Endodermal cell (in vitro differentiated cells): ENCODE data around the gene BRIX1. TPM values are rescaled to one million over a fixed set of nuclear protein-coding genes. Genes with fewer than 3 reads are reported as not detected.
A peak's percentile ranks its signal among the peaks of the same experiment; 100 is the strongest.

Experiments used
- DNase-seq: peaks from one replicate; pipeline ENCODE4 v3.0.0-alpha.2; 2017
- H3K27ac ChIP-seq: 2 replicates; pipeline ENCODE4 v1.5.1; 2013; ENCODE audit warnings: mild to moderate bottlenecking, low read depth, low read length, moderate library complexity
- H3K27me3 ChIP-seq: 2 replicates; pipeline ENCODE4 v1.6.1; 2013; ENCODE audit warnings: mild to moderate bottlenecking, low read length, moderate library complexity; ENCODE audit not compliant: insufficient read depth, control insufficient read depth, poor library complexity, severe bottlenecking
- H3K36me3 ChIP-seq: 2 replicates; pipeline ENCODE4 v1.7.0; 2013; ENCODE audit warnings: mild to moderate bottlenecking, low read length, moderate library complexity; ENCODE audit not compliant: control insufficient read depth, insufficient read depth
- H3K4me1 ChIP-seq: one replicate; pipeline ENCODE4 v1.7.0; 2013; ENCODE audit warnings: low read length; ENCODE audit not compliant: control insufficient read depth, insufficient read depth
- H3K4me3 ChIP-seq: 2 replicates; pipeline ENCODE4 v1.5.1; 2013; ENCODE audit warnings: mild to moderate bottlenecking, low read length, moderate library complexity
- H3K9ac ChIP-seq: 2 replicates; pipeline ENCODE4 v1.6.1; 2013; ENCODE audit warnings: mild to moderate bottlenecking, low read length, moderate library complexity; ENCODE audit not compliant: poor library complexity, severe bottlenecking; ENCODE audit errors: extremely low read depth
- H3K9me3 ChIP-seq: 2 replicates; pipeline ENCODE4 v1.6.1; 2013; ENCODE audit warnings: mild to moderate bottlenecking, low read length, moderate library complexity; ENCODE audit not compliant: control insufficient read depth
- H3K27ac Mint-ChIP-seq: 2 replicates; pipeline ENCODE4 v1.8.0; 2020; ENCODE audit warnings: mixed read lengths
- H3K27me3 Mint-ChIP-seq: 2 replicates; pipeline ENCODE4 v1.8.0; 2021; ENCODE audit warnings: mild to moderate bottlenecking, mixed read lengths; ENCODE audit not compliant: insufficient read depth
- H3K36me3 Mint-ChIP-seq: 2 replicates; pipeline ENCODE4 v1.8.0; 2020; ENCODE audit warnings: low read depth, mixed read lengths
- H3K4me1 Mint-ChIP-seq: 2 replicates; pipeline ENCODE4 v1.8.0; 2020; ENCODE audit warnings: mixed read lengths
- H3K4me3 Mint-ChIP-seq: 2 replicates; pipeline ENCODE4 v1.8.0; 2020; ENCODE audit warnings: mild to moderate bottlenecking, moderate library complexity, mixed read lengths
- H3K9me3 Mint-ChIP-seq: 2 replicates; pipeline ENCODE4 v1.8.0; 2020; ENCODE audit warnings: mild to moderate bottlenecking, mixed read lengths
- CTCF ChIP-seq: fragments of 200-600 bp; sonication (generic); conservative IDR thresholded peaks from 2 replicates; pipeline ENCODE4 v1.5.0; 2021; ENCODE audit warnings: antibody characterized with exemption, mild to moderate bottlenecking
- WGBS, 2 experiments: methylation state at CpG; one replicate each; pipeline versions ENCODE4 v1.1.5 to v1.1.7; 2013; ENCODE audit warnings: missing lambda C conversion rate in 2 of 2, mixed read lengths in 1 of 2; ENCODE audit not compliant: insufficient coverage in 1 of 2, insufficient read length in 1 of 2; 5-methylcytosine and 5-hydroxymethylcytosine counted together
- total RNA-seq, 2 donors: library from RNA; stranded (reverse); fragmentation: NEBNext Ultra II Directional in 1 of 2; extraction: Animal tissue kit (Norgen Biotek cat#: 25700) in 1 of 2; gene quantifications; 2 replicates in 1 of 2; 3 replicates in 1 of 2; pipeline ENCODE4 v1.2.1, GENCODE V29; 2021

The BRIX1 gene
- total RNA-seq, 2 donors from 2014 or later, result 46.0 to 54.7 TPM

DNA sequence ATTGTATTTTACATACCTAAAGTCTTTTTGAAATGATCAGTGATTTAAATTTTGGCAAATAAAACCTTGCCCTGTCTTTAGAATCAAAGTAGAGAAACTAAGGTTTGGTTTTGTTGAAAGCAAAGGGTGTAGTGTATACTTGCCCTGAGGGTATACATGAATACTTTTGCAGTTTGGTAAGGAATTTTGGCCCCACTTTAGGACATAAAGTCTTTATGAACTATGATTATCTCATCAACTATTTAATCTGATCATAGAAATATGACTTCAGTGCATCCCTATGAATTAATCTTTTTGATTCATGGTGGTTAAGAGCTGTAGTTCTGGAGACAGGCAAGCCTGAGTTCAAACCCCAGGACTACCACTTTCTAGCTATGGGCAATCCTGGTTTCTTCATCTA, 17.9 kb upstream of the BRIX1 start:
- Histone ChIP-seq H3K4me3 (no peak overlapping the region), H3K4me1 (peaks cover 7% of the 10 kb centered on the region), H3K9me3 (no peaks in the 10 kb centered on the region), H3K27ac (no peak overlapping the region), H3K9ac (no peak overlapping the region), H3K36me3 (peaks cover 3% of the 10 kb centered on the region), H3K27me3 (no peaks in the 10 kb centered on the region)
- no peak overlapping the region for H3K27ac Mint-ChIP-seq
- no peak for DNase-seq
- H3K27me3 Mint-ChIP-seq, result no peaks in the 10 kb centered on the region
- no peak for TF ChIP-seq CTCF
- H3K4me1 Mint-ChIP-seq, result peaks cover 15% of the 10 kb centered on the region
- H3K4me3 Mint-ChIP-seq, result no peak overlapping the region
- peaks cover 7% of the 10 kb centered on the region for H3K36me3 Mint-ChIP-seq
- H3K9me3 Mint-ChIP-seq, result no peaks in the 10 kb centered on the region

GRCh38 chr5:34898258-34898895, 17.1 kb upstream of the BRIX1 start:
- H3K4me3 ChIP-seq, result no peak overlapping the region
- Mint-ChIP-seq H3K36me3 (peaks cover 7% of the 10 kb centered on the region), H3K9me3 (no peaks in the 10 kb centered on the region), H3K27me3 (no peaks in the 10 kb centered on the region), H3K27ac (no peak overlapping the region), H3K4me3 (no peak overlapping the region), H3K4me1 (peaks cover 15% of the 10 kb centered on the region)
- no peaks in the 10 kb centered on the region for H3K27me3 ChIP-seq
- peaks cover 7% of the 10 kb centered on the region for H3K4me1 ChIP-seq
- WGBS, 2 experiments, result 0 to 5% methylated on average over 3 of the region's 3 CpGs
- H3K36me3 ChIP-seq, result peaks cover 3% of the 10 kb centered on the region
- no peaks in the 10 kb centered on the region for H3K9me3 ChIP-seq
- no peak overlapping the region for H3K9ac ChIP-seq
- peak; percentile 84 for DNase-seq
- no peak overlapping the region for H3K27ac ChIP-seq
- peak; percentile 95 for TF ChIP-seq CTCF

DNA sequence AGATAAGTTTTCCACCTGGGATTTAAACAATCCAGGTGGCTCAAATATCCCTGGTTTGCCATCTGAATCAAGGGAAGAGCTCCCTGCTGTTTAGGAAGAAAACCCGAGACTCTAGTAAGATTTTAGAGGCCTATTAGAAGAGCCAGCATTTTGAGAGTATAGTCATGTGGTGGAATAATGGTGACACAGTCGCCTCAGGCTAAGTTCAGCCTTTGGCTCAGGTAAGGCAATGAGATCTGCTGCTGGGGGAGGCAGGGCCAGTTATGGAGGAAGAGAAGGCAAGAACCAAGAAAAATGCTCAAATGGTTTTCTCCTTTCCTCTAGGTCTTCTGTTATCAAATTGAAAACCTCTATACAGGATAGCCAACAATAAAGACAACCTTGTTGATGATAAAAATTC, 16.4 kb upstream of the BRIX1 start:
- peaks cover 3% of the 10 kb centered on the region for H3K36me3 ChIP-seq
- H3K9me3 ChIP-seq, result no peaks in the 10 kb centered on the region
- Mint-ChIP-seq H3K4me1 (peaks cover 15% of the 10 kb centered on the region), H3K27ac (no peak overlapping the region), H3K4me3 (no peak overlapping the region), H3K27me3 (no peaks in the 10 kb centered on the region), H3K36me3 (peaks cover 7% of the 10 kb centered on the region), H3K9me3 (no peaks in the 10 kb centered on the region)
- no peak for DNase-seq
- H3K4me3 ChIP-seq, result no peak overlapping the region
- H3K27me3 ChIP-seq, result no peaks in the 10 kb centered on the region
- TF ChIP-seq CTCF, result no peak
- no peak overlapping the region for H3K9ac ChIP-seq
- 78 to 100% methylated on average over 2 of the region's 2 CpGs for WGBS, 2 experiments
- peaks cover 7% of the 10 kb centered on the region for H3K4me1 ChIP-seq
- no peak overlapping the region for H3K27ac ChIP-seq
